ENCODE measurements around the gene SYVN1. TPM values are rescaled to one million over a fixed set of nuclear protein-coding genes. Genes with fewer than 3 reads are reported as not detected.

Gene SYVN1
- total RNA-seq, 1 experiment from 2014 or later, result 34.8 TPM

DNA sequence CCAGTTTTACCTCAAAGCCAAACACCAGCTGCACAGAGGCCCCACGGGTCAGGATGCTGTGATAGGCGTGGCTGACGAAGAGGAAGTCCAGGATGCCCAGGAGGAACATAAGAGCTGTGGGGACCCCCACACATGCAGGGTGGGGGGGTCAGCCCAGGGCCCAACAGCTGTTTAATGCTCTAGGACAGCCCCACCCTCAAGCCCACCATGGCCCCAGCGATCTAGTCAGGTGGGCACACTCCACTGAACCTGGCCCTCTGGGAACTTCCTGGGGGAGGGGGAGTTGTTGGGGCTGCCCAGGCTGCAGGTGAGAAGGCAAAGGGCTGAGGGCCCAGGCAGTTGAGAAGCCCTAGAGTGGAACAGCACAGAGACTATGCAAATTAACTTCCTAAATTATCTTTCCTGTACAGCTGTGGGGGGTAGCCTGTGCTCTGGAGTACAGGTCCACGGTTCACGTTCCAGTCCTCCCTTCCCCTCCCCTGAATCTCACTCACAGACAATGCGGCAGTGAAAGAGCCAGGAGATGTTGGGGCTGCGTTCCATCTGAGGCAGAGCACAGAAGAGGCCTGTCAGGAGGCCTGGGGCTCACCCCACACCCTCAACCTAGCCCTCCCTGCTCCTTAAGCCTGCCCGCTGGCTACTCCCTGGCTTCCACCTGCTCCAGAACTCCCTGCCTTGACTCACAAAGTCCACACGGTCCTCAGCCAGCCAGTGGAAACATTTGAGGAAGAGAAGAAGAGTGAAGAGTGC, 1.9 kb downstream of the SYVN1 start (continued):
- TF ChIP-seq, protein P1, sequence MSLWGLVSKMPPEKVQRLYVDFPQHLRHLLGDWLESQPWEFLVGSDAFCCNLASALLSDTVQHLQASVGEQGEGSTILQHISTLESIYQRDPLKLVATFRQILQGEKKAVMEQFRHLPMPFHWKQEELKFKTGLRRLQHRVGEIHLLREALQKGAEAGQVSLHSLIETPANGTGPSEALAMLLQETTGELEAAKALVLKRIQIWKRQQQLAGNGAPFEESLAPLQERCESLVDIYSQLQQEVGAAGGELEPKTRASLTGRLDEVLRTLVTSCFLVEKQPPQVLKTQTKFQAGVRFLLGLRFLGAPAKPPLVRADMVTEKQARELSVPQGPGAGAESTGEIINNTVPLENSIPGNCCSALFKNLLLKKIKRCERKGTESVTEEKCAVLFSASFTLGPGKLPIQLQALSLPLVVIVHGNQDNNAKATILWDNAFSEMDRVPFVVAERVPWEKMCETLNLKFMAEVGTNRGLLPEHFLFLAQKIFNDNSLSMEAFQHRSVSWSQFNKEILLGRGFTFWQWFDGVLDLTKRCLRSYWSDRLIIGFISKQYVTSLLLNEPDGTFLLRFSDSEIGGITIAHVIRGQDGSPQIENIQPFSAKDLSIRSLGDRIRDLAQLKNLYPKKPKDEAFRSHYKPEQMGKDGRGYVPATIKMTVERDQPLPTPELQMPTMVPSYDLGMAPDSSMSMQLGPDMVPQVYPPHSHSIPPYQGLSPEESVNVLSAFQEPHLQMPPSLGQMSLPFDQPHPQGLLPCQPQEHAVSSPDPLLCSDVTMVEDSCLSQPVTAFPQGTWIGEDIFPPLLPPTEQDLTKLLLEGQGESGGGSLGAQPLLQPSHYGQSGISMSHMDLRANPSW (CRISPR knock-in tag; conservative IDR thresholded peaks at IDR 0.05; ENCODE audit: low read depth), result no peak
- TF ChIP-seq, protein P2, sequence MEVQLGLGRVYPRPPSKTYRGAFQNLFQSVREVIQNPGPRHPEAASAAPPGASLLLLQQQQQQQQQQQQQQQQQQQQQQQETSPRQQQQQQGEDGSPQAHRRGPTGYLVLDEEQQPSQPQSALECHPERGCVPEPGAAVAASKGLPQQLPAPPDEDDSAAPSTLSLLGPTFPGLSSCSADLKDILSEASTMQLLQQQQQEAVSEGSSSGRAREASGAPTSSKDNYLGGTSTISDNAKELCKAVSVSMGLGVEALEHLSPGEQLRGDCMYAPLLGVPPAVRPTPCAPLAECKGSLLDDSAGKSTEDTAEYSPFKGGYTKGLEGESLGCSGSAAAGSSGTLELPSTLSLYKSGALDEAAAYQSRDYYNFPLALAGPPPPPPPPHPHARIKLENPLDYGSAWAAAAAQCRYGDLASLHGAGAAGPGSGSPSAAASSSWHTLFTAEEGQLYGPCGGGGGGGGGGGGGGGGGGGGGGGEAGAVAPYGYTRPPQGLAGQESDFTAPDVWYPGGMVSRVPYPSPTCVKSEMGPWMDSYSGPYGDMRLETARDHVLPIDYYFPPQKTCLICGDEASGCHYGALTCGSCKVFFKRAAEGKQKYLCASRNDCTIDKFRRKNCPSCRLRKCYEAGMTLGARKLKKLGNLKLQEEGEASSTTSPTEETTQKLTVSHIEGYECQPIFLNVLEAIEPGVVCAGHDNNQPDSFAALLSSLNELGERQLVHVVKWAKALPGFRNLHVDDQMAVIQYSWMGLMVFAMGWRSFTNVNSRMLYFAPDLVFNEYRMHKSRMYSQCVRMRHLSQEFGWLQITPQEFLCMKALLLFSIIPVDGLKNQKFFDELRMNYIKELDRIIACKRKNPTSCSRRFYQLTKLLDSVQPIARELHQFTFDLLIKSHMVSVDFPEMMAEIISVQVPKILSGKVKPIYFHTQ (CRISPR knock-in tag; IDR thresholded peaks at IDR 0.05), result no peak
- TF ChIP-seq, protein P3, sequence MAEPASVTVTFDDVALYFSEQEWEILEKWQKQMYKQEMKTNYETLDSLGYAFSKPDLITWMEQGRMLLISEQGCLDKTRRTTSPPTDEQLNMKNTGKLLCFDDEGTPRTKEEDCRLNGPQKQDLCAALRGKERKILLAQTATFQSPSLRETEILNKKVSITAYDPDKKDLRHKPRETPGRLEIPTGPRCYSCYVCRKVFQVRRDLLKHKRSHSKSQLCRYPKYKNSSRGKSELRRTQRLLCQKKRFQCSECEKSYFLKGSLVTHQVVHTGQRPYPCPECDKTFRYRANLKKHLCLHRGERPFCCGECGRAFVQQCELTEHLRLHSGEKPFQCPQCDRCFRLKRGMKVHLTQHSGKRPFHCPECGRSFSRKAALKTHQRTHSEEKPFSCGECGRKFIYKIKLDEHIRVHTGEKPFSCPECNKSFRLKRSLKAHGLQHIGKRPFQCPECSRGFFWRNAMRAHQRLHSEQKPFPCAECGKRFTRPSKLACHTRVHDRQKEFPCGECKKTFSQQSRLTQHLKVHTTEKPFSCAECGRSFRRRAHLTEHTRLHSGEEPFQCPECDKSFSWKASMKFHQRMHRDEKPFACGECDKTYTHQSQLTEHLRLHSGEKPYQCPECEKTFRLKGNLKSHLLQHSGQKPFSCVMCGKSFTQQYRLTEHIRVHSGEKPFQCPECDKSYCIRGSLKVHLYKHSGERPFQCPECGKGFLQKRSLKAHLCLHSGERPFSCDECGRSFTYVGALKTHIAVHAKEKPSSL (CRISPR knock-in tag; conservative IDR thresholded peaks at IDR 0.05), result no peak
- TF ChIP-seq ZNF416 (CRISPR knock-in tag; IDR thresholded peaks at IDR 0.05) (no peak), ZNF232 (CRISPR knock-in tag; IDR thresholded peaks at IDR 0.05) (no peak)
- TF ChIP-seq, protein P4, sequence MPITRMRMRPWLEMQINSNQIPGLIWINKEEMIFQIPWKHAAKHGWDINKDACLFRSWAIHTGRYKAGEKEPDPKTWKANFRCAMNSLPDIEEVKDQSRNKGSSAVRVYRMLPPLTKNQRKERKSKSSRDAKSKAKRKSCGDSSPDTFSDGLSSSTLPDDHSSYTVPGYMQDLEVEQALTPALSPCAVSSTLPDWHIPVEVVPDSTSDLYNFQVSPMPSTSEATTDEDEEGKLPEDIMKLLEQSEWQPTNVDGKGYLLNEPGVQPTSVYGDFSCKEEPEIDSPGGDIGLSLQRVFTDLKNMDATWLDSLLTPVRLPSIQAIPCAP (CRISPR knock-in tag; IDR thresholded peaks at IDR 0.05), result no peak

DNA sequence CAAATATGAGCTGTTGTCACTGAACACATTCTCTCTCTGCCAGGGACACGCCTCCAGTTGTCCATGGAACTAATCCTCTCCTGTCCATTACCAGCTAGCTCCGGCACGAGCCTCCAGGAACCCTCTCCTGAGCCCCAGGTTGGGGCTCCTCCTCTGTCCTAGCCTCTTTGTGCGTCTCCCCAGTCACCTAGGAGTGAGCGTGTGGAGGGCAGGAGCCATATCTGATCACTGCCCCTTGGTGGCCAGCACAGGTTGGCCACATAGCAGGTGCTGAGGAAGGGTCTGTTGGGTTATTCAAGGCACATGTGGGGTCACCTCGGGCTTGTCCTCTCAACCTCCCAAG, 2.5 kb downstream of the SYVN1 start:
- H3K27ac Mint-ChIP-seq, result no peak overlapping the region
- no peaks in the 10 kb centered on the region for H3K9me3 Mint-ChIP-seq
- peaks cover 18% of the 10 kb centered on the region for H3K4me1 Mint-ChIP-seq
- ATAC-seq, result no peak
- H3K36me3 Mint-ChIP-seq, result peaks cover 20% of the 10 kb centered on the region
- no peak for DNase-seq (ENCODE audit: low spot score)
- ChIA-PET POLR2A (interaction anchor here (1.8 kb wide), 1 partner anchor 10 kb away, joined by 7 read pairs; the partner anchor contains the start of genes FAU and MRPL49), CTCF (interaction anchor here (3.1 kb wide), 1 partner anchor 14 kb away, joined by 13 read pairs; the partner anchor contains the start of gene ZNHIT2)
- H3K4me3 Mint-ChIP-seq, result no peak overlapping the region
- no peaks in the 10 kb centered on the region for H3K27me3 Mint-ChIP-seq (ENCODE audit: low read depth)
- TF ChIP-seq, protein P5, sequence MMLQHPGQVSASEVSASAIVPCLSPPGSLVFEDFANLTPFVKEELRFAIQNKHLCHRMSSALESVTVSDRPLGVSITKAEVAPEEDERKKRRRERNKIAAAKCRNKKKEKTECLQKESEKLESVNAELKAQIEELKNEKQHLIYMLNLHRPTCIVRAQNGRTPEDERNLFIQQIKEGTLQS (CRISPR knock-in tag; conservative IDR thresholded peaks at IDR 0.05), result no peak
- TF ChIP-seq, protein P6, sequence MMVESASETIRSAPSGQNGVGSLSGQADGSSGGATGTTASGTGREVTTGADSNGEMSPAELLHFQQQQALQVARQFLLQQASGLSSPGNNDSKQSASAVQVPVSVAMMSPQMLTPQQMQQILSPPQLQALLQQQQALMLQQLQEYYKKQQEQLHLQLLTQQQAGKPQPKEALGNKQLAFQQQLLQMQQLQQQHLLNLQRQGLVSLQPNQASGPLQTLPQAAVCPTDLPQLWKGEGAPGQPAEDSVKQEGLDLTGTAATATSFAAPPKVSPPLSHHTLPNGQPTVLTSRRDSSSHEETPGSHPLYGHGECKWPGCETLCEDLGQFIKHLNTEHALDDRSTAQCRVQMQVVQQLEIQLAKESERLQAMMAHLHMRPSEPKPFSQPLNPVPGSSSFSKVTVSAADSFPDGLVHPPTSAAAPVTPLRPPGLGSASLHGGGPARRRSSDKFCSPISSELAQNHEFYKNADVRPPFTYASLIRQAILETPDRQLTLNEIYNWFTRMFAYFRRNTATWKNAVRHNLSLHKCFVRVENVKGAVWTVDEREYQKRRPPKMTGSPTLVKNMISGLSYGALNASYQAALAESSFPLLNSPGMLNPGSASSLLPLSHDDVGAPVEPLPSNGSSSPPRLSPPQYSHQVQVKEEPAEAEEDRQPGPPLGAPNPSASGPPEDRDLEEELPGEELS (CRISPR knock-in tag; IDR thresholded peaks at IDR 0.05), result no peak
- TF ChIP-seq, protein P1 (CRISPR knock-in tag; conservative IDR thresholded peaks at IDR 0.05; ENCODE audit: low read depth), result no peak
- TF ChIP-seq SOX15 (CRISPR knock-in tag; IDR thresholded peaks at IDR 0.05) (no peak), NFE2L1 (CRISPR knock-in tag; IDR thresholded peaks at IDR 0.05) (no peak), TP53 (CRISPR knock-in tag; IDR thresholded peaks at IDR 0.05) (no peak), GTF2I (CRISPR knock-in tag; conservative IDR thresholded peaks at IDR 0.05) (no peak), ZNF263 (CRISPR knock-in tag; IDR thresholded peaks at IDR 0.05; ENCODE audit: low read depth) (no peak), NR3C1 (CRISPR knock-in tag; conservative IDR thresholded peaks at IDR 0.05; ENCODE audit: low read depth) (no peak), NR1H2 (CRISPR knock-in tag; IDR thresholded peaks at IDR 0.05) (no peak)
- TF ChIP-seq, protein P7, sequence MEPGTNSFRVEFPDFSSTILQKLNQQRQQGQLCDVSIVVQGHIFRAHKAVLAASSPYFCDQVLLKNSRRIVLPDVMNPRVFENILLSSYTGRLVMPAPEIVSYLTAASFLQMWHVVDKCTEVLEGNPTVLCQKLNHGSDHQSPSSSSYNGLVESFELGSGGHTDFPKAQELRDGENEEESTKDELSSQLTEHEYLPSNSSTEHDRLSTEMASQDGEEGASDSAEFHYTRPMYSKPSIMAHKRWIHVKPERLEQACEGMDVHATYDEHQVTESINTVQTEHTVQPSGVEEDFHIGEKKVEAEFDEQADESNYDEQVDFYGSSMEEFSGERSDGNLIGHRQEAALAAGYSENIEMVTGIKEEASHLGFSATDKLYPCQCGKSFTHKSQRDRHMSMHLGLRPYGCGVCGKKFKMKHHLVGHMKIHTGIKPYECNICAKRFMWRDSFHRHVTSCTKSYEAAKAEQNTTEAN (CRISPR knock-in tag; IDR thresholded peaks at IDR 0.05), result no peak
- TF ChIP-seq, protein P8, sequence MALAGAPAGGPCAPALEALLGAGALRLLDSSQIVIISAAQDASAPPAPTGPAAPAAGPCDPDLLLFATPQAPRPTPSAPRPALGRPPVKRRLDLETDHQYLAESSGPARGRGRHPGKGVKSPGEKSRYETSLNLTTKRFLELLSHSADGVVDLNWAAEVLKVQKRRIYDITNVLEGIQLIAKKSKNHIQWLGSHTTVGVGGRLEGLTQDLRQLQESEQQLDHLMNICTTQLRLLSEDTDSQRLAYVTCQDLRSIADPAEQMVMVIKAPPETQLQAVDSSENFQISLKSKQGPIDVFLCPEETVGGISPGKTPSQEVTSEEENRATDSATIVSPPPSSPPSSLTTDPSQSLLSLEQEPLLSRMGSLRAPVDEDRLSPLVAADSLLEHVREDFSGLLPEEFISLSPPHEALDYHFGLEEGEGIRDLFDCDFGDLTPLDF (CRISPR knock-in tag; IDR thresholded peaks at IDR 0.05), result no peak
